Tibial artery (tissue), 4 donors: ENCODE data around the gene C19orf12.

Experiments
- DNase-seq, 2 donors: peaks; one replicate each; pipeline ENCODE4 v3.0.0-alpha.2; 2019
- H3K27ac ChIP-seq, 2 donors: fragments of 200-600 bp; sonication (generic) in 1 of 2; 1 replicate in 1 of 2; 2 replicates in 1 of 2; pipeline ENCODE4 v1.5.1; 2018 to 2019; ENCODE audit warnings: mild to moderate bottlenecking in 1 of 2
- H3K27me3 ChIP-seq, 2 donors: fragments of 200-600 bp; sonication (generic) in 1 of 2; one replicate each; pipeline versions ENCODE4 v1.5.1 to v1.6.0; 2016 to 2019
- H3K36me3 ChIP-seq, 3 donors: fragments of 200-600 bp; sonication (generic) in 2 of 3; one replicate each; pipeline ENCODE4 v1.5.1; 2016 to 2019; ENCODE audit warnings: mild to moderate bottlenecking in 2 of 3
- H3K4me1 ChIP-seq, 4 donors: fragments of 200-600 bp; sonication (generic) in 2 of 4; 1 replicate in 3 of 4; 2 replicates in 1 of 4; pipeline ENCODE4 v1.5.1; 2016 to 2019
- H3K4me3 ChIP-seq, 2 donors: fragments of 200-600 bp; sonication (generic) in 1 of 2; 1 replicate in 1 of 2; 2 replicates in 1 of 2; pipeline ENCODE4 v1.5.1; 2018 to 2019; ENCODE audit warnings: mild to moderate bottlenecking in 2 of 2
- H3K9me3 ChIP-seq, 3 donors: fragments of 200-600 bp; sonication (generic) in 1 of 3; one replicate each; pipeline ENCODE4 v1.5.1; 2016 to 2019
- CTCF ChIP-seq, 2 experiments: fragments of 200-600 bp in 1 of 2; fragments of 450-650 bp in 1 of 2; IDR thresholded peaks; one replicate each; pipeline ENCODE4 v1.5.1; 2017 to 2019; ENCODE audit warnings: antibody characterized with exemption in 2 of 2, mild to moderate bottlenecking in 1 of 2, moderate library complexity in 1 of 2
- intact Hi-C: fragments of 100-400 bp; cut with DNase I; formaldehyde crosslinking; loops from one replicate; pipeline ENCODE4 v1.15.0; 2023; ENCODE audit warnings: low total_unique reads

C19orf12 gene

GRCh38 chr19:29670255-29670654 is 44.8 kb downstream of the C19orf12 start:
- peaks cover 16 to 18% (median 17%) of the 10 kb centered on the region in 3 donors for H3K36me3 ChIP-seq
- TF ChIP-seq CTCF (IDR thresholded peaks at IDR 0.05), result no peak
- H3K27ac ChIP-seq, result no peak overlapping the region
- peaks cover 0 to 62% (median 46%) of the 10 kb centered on the region in 4 donors for H3K4me1 ChIP-seq
- H3K27me3 ChIP-seq, result no peaks in the 10 kb centered on the region
- no peaks in the 10 kb centered on the region for H3K9me3 ChIP-seq
- intact Hi-C loops, result no loop called here
- DNase-seq, result peak in 1 of 2 donors; percentile 25
- no peak overlapping the region for H3K4me3 ChIP-seq

- Histone ChIP-seq H3K4me1 (peaks cover 0 to 74% (median 57%) of the 10 kb centered on the region in 4 donors), H3K27ac (peak overlapping the region in 1 of 2 donors; percentile 93), H3K4me3 (no peak overlapping the region), H3K27me3 (no peaks in the 10 kb centered on the region), H3K9me3 (no peaks in the 10 kb centered on the region), H3K36me3 (peaks cover 3 to 5% (median 4%) of the 10 kb centered on the region in 3 donors)
- no peak for TF ChIP-seq CTCF (IDR thresholded peaks at IDR 0.05)
- intact Hi-C loops, result no loop called here
- peak in 1 of 2 donors; percentile 65 for DNase-seq
Measured at GRCh38 chr19:29668746-29669609, 46.1 kb downstream of the C19orf12 start.

GRCh38 chr19:29667901-29668341 is 47.1 kb downstream of the C19orf12 start:
- no peak for TF ChIP-seq CTCF (IDR thresholded peaks at IDR 0.05)
- no peaks in the 10 kb centered on the region for H3K27me3 ChIP-seq
- H3K4me1 ChIP-seq, result peaks cover 0 to 81% (median 66%) of the 10 kb centered on the region in 4 donors
- intact Hi-C loops, result no loop called here
- no peaks in the 10 kb centered on the region for H3K9me3 ChIP-seq
- no peaks in the 10 kb centered on the region for H3K36me3 ChIP-seq
- peak overlapping the region; percentile 93 for H3K27ac ChIP-seq
- DNase-seq, result peak in 1 of 2 donors; percentile 61
- no peak overlapping the region for H3K4me3 ChIP-seq

- H3K4me3 ChIP-seq, result peak overlapping the region; percentile 90 to 91
- H3K27ac ChIP-seq, result peak overlapping the region; percentile 93
- no peaks in the 10 kb centered on the region for H3K36me3 ChIP-seq
Measured at GRCh38 chr19:29667387-29667783, 47.7 kb downstream of the C19orf12 start.

More at GRCh38 chr19:29667387-29667783, 47.7 kb downstream of the C19orf12 start:
- no peak for TF ChIP-seq CTCF (IDR thresholded peaks at IDR 0.05)
- H3K27me3 ChIP-seq, result no peaks in the 10 kb centered on the region
- intact Hi-C loops, result no loop called here
- no peaks in the 10 kb centered on the region for H3K9me3 ChIP-seq
- peak in 1 of 2 donors; percentile 66 for DNase-seq
- peaks cover 0 to 81% (median 68%) of the 10 kb centered on the region in 4 donors for H3K4me1 ChIP-seq
